Measurements from ENCODE around the gene ARPP19.
"Not testable (repeated sequence)": the region's sequence is repeated elsewhere in the genome, so short reads cannot be mapped to it uniquely, and the experiment has no call there.

Gene ARPP19

DNA sequence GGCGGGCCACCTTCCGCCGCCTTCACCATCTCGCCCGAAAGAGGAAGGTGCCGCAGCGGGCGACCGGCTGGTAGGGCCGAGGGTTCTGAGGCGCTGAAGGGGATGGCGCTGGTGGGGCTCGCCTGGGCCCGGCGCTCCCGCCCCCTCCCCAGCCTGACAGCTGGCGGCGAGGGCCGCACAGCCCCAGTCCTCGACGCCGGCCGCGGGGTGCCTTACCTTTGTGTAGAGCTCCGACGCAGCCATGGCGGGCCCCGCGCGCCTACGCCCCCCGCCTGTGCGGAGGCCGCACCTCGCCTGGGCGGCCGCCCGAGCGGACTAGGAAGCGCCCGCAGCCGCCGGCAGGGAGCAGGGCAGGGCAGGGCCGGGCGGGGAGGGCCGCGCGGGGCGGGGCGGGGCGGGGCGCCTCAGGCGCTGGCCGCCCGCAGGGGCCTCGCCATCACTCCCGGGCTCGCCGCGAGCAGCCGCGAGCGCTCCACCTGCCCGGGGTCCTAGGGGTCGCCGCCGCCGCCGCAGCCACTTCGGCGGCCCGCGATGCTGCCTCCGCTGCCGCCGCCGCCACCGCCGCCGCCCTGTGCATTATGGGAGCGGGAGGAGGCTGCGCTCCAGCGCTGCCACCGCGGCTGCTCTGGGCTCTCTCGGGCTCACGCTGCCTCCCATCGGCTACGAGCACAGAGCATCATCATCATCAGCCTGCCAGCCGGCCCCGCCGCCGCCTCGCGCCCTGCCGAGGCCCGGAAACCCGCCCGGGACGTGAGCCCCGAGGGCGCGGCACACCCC, 40.1 kb downstream of the ARPP19 start, which contains the start of gene MYO5A:
Gene MYO5A (minus strand): TSS at position 317 of the 777 bp plus-strand sequence. CDS start 74 bp downstream, at position 243.
- Mint-ChIP-seq H3K36me3 (ENCODE audit: low read depth) (no peaks in the 10 kb centered on the region), H3K4me1 (ENCODE audit: low read depth) (peaks cover 23% of the 10 kb centered on the region), H3K27ac (peak within 1 kb of the TSS; percentile 80), H3K4me3 (peak within 1 kb of the TSS; percentile 90), H3K27me3 (peaks cover 12% of the 10 kb centered on the region), H3K9me3 (no peaks in the 10 kb centered on the region)

DNA sequence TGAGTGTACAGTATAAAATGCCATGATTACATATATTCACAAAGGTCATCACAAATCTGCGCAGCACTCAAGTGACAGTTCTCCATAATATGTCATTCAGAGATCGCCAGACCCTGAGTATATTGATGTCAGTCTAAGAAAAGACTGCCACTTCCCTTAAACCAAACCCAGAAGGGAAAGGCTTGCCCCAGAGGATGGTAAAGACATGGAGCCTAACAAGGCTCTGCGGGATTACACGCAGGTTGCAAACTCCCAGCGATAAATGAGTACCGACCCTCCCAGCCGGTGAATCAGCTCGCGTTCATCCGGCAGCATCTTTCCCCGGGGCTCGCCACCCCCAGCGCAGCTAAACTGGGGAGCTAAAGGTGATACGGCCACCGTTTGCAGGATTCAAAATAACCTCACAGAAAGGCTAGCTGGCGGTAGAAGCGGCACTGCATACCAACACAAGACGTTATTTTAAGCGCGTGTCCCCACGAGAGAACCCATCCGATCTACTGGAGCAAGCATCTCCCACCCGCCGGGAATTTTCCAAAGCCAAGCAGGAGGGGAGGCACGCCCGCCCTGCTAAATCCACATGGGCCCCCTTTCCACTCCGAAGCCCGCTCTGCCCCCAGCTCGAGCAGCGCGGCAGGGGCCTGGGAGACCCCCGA, 40.8 kb downstream of the ARPP19 start:
- Mint-ChIP-seq H3K36me3 (ENCODE audit: low read depth) (no peaks in the 10 kb centered on the region), H3K27ac (peak overlapping the region; percentile 80), H3K4me3 (peak overlapping the region; percentile 90), H3K9me3 (no peaks in the 10 kb centered on the region), H3K27me3 (peaks cover 12% of the 10 kb centered on the region), H3K4me1 (ENCODE audit: low read depth) (peaks cover 23% of the 10 kb centered on the region)

DNA sequence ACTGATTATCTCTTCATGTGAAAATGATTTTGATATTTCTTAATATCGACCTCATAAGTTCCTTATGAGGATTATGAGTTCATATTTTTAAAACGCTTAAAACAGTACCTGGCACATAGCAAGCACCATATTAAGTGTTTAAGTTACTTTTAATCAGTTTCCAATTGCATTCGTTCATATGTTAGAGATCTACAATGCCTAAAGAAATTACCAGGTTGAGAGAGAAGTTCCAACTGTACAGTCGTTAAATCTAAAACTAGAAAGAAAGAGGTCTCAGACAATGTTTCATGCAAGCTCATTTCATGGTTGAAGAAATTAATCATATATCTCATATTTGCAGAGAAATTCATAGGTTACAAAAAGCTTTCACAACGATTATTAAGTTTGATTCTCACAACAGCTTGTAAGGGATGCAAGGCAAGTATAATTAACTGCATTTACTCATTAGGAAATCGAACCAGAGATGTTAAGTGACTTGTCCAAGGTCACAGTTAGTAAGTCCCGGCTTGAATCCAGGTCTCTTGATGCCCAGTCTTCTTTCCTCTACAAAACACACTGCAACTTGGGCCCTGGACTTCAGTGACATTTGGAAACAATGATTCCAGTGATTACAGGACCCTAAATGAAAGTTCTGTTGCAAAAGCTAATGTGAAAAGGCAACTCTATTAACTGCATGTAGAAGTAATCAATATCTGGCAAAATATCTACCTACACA, 41.5 kb downstream of the ARPP19 start:
- Mint-ChIP-seq H3K4me1 (ENCODE audit: low read depth) (peaks cover 23% of the 10 kb centered on the region), H3K4me3 (peak overlapping the region; percentile 90), H3K27me3 (peaks cover 12% of the 10 kb centered on the region), H3K27ac (no peak overlapping the region), H3K9me3 (no peaks in the 10 kb centered on the region), H3K36me3 (ENCODE audit: low read depth) (no peaks in the 10 kb centered on the region)

DNA sequence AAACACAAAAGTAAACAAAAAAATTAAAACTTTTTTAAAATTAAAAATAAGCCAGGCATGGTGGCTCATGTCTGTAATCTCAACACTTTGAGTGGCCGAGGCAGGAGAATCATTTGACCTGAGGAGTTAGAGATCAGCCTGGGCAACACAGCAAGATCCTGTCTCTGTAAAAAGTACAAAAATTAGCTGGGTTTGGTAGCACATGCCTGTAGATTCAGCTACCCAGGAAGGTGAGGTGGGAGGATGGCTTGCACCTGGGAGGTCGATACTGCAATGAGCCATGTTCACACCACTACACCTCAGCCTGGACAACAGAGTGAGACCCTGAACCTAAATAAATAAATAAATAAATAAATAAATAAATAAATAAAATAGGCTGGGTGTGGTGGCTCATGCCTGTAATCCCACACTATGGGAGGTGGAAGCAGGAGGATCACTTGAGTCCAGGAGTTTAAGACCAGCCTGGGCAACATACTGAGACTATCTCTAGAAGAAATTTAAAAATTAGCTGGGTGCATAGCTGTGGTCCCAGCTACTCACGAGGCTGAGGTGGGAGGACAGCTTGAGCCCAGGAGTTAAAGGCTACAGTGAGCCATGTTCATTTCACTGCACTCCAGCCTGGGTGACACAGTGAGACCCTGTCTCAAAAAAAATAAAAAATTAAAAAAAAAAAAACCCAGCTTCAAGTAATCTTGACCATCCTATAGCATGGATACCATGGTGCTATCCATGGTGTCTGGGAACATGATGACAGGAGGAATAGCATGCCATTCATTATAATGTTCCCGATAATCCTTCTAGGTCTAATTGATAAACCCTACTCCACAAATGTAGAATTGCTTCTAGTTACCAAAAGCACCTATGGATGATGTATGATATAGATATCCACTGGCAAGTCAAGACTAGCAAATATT, 44.4 kb downstream of the ARPP19 start:
- Mint-ChIP-seq H3K27ac (no peak overlapping the region), H3K4me3 (no peak overlapping the region), H3K36me3 (ENCODE audit: low read depth) (no peaks in the 10 kb centered on the region), H3K9me3 (no peaks in the 10 kb centered on the region), H3K27me3 (no peaks in the 10 kb centered on the region), H3K4me1 (ENCODE audit: low read depth) (peaks cover 24% of the 10 kb centered on the region)

DNA sequence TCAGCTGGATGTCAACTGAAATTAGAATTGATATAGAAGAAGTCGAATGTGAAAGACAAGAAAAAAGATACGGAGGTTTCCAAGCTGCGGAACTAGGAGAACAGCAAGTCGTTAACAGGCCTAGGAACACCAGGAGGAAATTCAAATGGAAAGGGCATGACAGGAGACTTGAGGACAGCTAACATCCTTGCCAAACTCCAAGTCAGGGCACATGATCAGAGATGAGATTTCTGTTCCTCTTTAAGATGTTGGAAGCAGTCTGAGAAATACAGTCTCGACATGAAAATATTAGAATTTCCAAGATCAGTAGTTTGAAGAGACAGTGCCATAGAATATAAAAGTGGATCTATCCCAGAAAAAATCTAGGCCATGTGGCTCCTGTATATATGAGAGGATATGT, 45.2 kb downstream of the ARPP19 start:
- Mint-ChIP-seq H3K27me3 (no peaks in the 10 kb centered on the region), H3K4me3 (no peak overlapping the region), H3K27ac (no peak overlapping the region), H3K36me3 (ENCODE audit: low read depth) (no peaks in the 10 kb centered on the region), H3K4me1 (ENCODE audit: low read depth) (peaks cover 29% of the 10 kb centered on the region), H3K9me3 (no peaks in the 10 kb centered on the region)

DNA sequence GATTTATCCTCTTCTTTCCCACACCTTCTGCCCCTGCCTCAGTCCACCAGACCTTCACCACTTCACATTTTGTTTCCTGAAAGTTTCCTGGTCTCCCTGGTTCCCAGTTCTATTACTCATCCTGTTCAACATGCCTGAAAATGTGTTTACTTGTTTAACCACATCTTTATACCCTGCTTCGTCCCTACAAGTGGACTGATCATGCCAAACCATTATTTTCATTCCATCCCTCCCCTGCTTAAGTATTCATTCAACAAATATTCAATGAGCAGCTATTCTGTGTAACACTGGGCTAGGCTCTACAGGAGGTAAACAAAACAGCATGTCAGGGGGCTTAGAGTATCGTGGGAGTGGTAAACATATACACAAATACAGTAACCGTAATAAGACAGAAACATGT, 45.6 kb downstream of the ARPP19 start:
- Mint-ChIP-seq H3K36me3 (ENCODE audit: low read depth) (no peaks in the 10 kb centered on the region), H3K27me3 (no peaks in the 10 kb centered on the region), H3K27ac (no peak overlapping the region), H3K4me1 (ENCODE audit: low read depth) (peaks cover 33% of the 10 kb centered on the region), H3K9me3 (no peaks in the 10 kb centered on the region), H3K4me3 (no peak overlapping the region)

DNA sequence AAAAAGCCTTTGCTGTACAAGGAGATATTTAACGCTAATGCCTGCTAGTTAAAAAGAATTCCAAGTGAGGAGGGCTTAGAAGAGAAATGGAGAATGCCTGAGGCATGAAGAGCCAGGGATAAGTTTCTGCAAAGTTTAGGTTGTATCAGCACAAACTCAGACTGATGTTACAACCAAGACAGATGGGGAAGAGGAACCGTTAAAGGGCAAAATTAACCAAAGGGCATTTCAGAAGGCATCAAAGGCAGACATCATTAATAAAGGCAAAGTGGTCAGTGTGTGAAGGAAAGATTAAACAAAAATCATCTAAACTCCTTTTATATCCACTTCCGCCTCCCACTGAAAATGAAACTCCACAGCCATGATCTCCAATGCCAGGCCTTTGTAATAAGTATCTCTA, 47.1 kb downstream of the ARPP19 start:
- H3K4me3 Mint-ChIP-seq, result no peak overlapping the region
- peaks cover 23% of the 10 kb centered on the region for H3K4me1 Mint-ChIP-seq (ENCODE audit: low read depth)
- no peaks in the 10 kb centered on the region for H3K9me3 Mint-ChIP-seq

DNA sequence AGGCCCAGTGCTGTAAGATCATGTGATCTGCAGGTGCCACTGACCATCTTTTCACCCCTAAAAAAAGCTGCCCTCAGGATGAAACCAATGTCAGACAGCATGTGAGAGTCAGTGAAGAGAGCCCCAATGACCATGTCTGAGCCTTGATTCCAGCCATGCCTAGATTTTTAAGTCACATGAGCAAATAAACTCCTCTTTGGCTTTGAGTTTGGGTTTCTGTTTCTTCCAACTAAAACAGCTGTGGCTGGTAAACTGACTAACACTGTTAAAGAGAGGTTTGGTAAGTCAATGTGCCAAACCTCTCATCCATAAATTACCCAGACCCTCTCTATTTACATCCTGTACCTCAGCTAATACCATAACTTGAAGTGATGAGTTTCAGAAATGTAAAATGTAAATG, 48.4 kb downstream of the ARPP19 start:
- H3K9me3 Mint-ChIP-seq, result no peaks in the 10 kb centered on the region
- H3K36me3 Mint-ChIP-seq (ENCODE audit: low read depth), result no peaks in the 10 kb centered on the region
- no peak overlapping the region for H3K4me3 Mint-ChIP-seq
- H3K27ac Mint-ChIP-seq, result no peak overlapping the region
- no peaks in the 10 kb centered on the region for H3K27me3 Mint-ChIP-seq
- peaks cover 21% of the 10 kb centered on the region for H3K4me1 Mint-ChIP-seq (ENCODE audit: low read depth)

More for the DNA sequence above, 47.1 kb downstream of the ARPP19 start:
- Mint-ChIP-seq H3K36me3 (ENCODE audit: low read depth) (no peaks in the 10 kb centered on the region), H3K27me3 (no peaks in the 10 kb centered on the region), H3K27ac (no peak overlapping the region)

DNA sequence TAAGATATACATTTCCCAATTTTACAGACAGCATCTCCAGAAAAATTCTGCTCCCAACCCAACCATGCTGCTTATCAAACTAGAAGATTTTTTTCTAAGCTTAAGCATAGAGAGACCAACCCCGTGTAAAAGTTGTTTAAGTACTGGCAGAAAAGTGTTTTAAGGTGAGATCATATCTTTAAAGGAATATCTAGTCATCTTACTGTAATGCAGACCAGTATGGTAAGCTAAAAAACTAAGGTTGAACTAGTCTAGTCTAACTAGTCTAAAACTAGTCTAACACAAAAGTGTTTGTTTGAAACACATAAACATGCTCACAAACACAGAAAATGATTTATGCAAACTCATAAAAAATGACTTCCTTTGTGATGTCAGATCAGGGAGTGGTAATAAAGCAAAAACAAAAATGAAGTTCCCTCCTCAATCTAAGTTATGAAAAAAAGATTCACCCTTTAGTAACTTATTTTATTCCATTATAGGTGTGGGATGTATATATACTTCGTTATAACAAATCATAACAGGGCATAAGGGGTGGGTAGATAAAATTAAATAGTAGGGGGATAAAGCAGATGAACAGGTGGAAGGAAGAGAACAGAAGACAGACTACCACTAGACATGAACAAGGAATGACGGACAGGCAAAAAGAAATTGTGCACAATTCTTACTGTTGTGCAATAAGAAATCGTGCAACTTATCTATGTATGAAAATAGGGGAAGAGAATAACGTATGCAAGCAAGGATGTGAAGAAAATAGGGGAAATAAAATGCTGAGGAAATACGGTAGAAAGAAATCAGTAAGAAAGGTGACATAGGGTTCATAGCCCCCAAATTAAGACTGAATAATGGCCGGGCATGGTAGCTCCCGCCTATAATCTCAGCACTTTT, 50.1 kb downstream of the ARPP19 start:
- Mint-ChIP-seq H3K4me3 (no peak overlapping the region), H3K27me3 (no peaks in the 10 kb centered on the region), H3K9me3 (no peaks in the 10 kb centered on the region), H3K36me3 (ENCODE audit: low read depth) (no peaks in the 10 kb centered on the region), H3K4me1 (ENCODE audit: low read depth) (peaks cover 21% of the 10 kb centered on the region), H3K27ac (no peak overlapping the region)

DNA sequence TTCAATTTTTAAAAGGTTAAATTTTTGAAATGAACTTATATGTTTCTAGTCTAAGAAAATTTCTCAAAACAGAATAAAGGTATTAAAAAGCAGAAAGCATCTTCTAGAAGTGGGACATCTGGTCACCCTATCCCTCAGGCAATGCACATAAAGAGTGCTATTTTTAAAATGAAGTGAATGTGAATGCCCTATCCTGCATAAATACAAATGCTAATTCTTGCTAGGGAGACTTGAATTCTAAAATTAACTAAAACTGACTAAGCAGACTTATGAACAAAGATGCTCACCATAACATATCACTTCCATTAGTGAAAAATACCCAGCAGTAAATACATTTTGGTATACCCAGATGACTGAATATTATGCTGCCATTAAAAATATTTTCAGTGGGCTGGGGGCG, 51.8 kb downstream of the ARPP19 start:
- no peak overlapping the region for H3K27ac Mint-ChIP-seq
- peaks cover 18% of the 10 kb centered on the region for H3K4me1 Mint-ChIP-seq (ENCODE audit: low read depth)
- H3K9me3 Mint-ChIP-seq, result no peaks in the 10 kb centered on the region
- no peak overlapping the region for H3K4me3 Mint-ChIP-seq
- no peaks in the 10 kb centered on the region for H3K27me3 Mint-ChIP-seq
- H3K36me3 Mint-ChIP-seq (ENCODE audit: low read depth), result no peaks in the 10 kb centered on the region

DNA sequence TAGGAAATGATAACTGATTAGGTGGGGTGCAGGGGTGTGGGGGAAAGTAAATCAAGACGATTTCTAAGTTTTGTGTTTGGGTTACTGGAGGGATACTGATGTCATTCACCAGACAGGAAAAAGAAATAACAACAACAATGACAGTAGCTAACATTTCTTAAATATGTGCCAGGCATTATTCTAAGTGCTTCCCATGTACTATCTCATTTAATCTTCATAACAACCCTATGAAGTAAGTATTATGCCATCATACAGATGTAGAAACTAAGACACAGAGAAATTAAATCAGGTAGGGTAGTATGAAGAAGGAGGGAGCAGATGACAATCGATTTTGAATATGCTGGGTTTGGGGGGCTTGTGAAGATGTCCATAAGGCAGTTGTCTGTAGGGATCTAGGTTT, 53.5 kb downstream of the ARPP19 start:
- Mint-ChIP-seq H3K36me3 (ENCODE audit: low read depth) (no peaks in the 10 kb centered on the region), H3K9me3 (no peaks in the 10 kb centered on the region), H3K27me3 (no peaks in the 10 kb centered on the region), H3K27ac (no peak overlapping the region), H3K4me3 (no peak overlapping the region), H3K4me1 (ENCODE audit: low read depth) (peaks cover 18% of the 10 kb centered on the region)

DNA sequence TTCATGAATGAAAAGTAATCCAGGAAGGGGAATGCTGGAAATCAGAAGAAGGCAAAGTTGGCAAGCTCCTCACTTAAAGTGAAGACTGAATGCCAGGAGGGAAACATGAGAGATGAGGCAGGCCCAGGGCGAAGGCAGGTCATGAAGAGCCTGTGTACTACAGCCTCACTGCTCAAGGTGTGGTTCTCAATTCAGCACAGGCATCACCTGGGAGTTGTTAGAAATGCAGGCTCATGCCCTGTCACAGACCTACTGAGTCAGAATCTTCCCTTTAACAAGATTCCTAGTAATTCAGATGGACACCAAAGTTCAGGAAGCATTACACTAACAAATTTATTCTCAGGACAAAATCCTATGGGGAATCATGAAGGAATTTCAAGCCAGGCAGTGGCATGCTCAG, 54.3 kb downstream of the ARPP19 start:
- Mint-ChIP-seq H3K27me3 (no peaks in the 10 kb centered on the region), H3K4me1 (ENCODE audit: low read depth) (peaks cover 19% of the 10 kb centered on the region), H3K36me3 (ENCODE audit: low read depth) (no peaks in the 10 kb centered on the region), H3K4me3 (no peak overlapping the region), H3K27ac (no peak overlapping the region), H3K9me3 (no peaks in the 10 kb centered on the region)

DNA sequence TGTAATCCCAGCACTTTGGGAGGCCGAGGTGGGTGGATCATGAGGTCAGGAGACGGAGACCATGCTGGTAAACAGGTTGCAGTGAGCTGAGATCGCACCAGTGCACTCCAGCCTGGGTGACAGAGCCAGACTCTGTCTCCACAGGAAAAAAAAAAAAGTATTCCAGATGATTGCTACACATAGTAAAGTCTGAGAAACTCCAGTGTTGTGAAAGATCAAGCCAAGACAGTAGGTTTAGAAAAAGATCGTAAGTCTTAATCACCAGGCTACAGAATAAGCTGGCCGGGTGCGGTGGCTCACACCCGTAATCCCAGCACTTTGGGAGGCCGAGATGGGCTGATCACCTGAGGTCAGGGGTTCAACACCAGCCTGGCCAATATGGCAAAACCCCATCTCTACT, 56.0 kb downstream of the ARPP19 start:
- H3K4me1 Mint-ChIP-seq (ENCODE audit: low read depth); H3K4me3 Mint-ChIP-seq; H3K27ac Mint-ChIP-seq: not testable (repeated sequence)

DNA sequence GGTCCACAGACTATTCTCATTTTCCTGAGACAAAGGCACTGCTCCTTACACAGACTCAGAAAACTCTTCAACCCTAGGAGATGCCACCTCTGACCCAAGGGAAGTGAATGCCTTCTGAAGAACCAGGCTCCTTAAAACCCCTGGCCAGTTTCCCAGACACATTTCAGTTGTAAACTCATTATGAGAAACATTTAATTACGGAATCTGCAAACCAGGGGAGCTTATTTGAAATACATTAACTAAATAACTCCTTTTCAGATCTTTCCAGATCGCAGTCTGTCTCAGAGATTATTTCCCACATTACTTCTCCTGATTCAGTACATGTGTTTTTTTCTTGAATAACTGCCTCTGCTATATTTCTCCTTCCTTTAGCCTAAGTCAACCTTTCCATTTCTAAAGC, 57.7 kb downstream of the ARPP19 start:
- peaks cover 9% of the 10 kb centered on the region for H3K4me1 Mint-ChIP-seq (ENCODE audit: low read depth)
- no peaks in the 10 kb centered on the region for H3K36me3 Mint-ChIP-seq (ENCODE audit: low read depth)
- no peak overlapping the region for H3K4me3 Mint-ChIP-seq
- H3K27me3 Mint-ChIP-seq, result no peaks in the 10 kb centered on the region
- no peaks in the 10 kb centered on the region for H3K9me3 Mint-ChIP-seq
- H3K27ac Mint-ChIP-seq, result no peak overlapping the region

More for the DNA sequence above, 56.0 kb downstream of the ARPP19 start:
- not testable (repeated sequence) for H3K9me3 Mint-ChIP-seq; H3K27me3 Mint-ChIP-seq; H3K36me3 Mint-ChIP-seq (ENCODE audit: low read depth)

All from stimulated activated naive CD8-positive, alpha-beta T cell treated with anti-CD3 and anti-CD28 coated beads, Interleukin-15, Interleukin-2, amounts not matched to agents 100 ng/mL and 50 ng/mL, for 24 hours (primary cell).